ENCODE measurements around the gene IL25. TPM values are rescaled to one million over a fixed set of nuclear protein-coding genes. Genes with fewer than 3 reads are reported as not detected.

The IL25 gene
- total and polyA plus RNA-seq, 2 experiments from 2014 or later = 3.2 TPM; not detected in 1

DNA sequence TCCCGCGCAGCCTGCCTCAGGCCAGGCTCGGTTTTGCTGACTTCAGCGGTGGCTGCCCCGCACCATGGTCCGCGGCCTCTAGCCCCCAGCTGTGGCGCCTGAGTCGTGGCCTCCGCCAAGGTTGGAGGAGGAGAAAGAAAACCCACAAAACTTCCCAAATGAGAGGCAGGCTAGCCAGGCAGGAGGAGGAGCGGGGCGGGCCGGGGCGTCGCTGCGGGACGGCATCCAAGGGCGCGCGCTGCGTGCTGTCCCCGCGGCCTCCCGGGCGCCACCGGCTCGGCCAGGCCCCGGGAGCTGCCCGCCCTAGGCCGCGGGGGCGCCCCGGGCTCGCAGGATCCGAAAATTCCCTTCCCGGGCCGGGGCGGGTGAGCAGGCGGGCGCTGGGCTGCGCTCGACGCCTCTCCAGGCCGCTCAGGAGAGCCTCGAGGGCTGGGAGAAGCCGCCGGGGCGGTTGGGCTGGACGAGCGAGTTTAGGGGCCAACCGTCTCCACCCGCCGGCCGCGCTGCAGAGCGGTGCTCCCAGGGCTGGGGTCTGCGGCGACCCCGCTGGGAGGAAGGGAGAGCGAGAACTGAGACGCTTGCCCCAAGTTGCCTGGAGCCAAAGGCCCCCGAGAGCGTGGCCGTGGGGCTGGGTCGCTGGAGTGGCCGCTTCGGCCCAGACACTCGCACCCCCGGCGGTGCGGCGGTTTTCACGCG lies 7.4 kb upstream of the IL25 start, which contains the start of gene EFS:
Gene EFS, minus strand, starts transcription at position 137 of the 696 bp plus-strand sequence. CDS start 147 bp downstream, outside the sequence.
- Histone ChIP-seq H3K4me1 (ENCODE audit: low read depth) (peaks cover 27% of the 10 kb centered on the region), H3K4me3 (peak within 1 kb of the TSS; percentile 28), H3K9me3 (ENCODE audit: low read depth) (no peaks in the 10 kb centered on the region), H3K36me3 (no peaks in the 10 kb centered on the region), H3K27ac (peak within 1 kb of the TSS; percentile 83), H3K27me3 (no peaks in the 10 kb centered on the region)
- no peak for TF ChIP-seq CTCF (IDR thresholded peaks at IDR 0.05; ENCODE audit: low read depth, low read length)
- peak in 1 of 2 donors; percentile 54 for DNase-seq (ENCODE audit: low read depth in 1 of 2, low spot score in 1 of 2)

GRCh38 chr14:23365732-23366425 lies 6.7 kb upstream of the IL25 start:
- peak; percentile 84 to 85 for DNase-seq (ENCODE audit: low read depth in 1 of 2, low spot score in 1 of 2)

DNA sequence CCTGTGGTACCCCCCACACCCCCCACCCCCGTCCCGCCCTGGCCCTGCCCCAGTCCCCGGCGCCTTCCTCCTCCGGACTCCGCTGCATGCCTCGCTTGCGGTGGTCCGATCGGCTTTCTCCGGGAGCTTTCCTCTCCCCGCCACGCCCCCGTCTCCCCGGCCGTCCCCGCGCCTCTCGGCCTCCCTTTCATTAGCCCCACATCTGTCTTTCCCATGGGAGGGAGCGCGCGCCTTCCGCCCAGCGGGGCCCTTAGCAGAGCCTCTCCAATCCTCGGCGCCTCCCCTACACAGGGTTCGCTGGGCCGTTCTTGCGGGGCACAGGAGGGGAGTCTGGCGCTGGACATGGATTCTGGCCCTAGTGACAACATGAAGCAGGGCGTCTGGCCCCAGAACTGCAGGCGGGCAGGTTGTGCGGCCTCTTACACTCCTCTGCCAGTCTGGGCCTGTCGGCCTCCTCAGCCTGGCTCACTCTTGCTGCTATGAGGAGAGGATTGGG lies 6.1 kb upstream of the IL25 start:
- H3K4me1 ChIP-seq (ENCODE audit: low read depth) = peaks cover 27% of the 10 kb centered on the region
- H3K4me3 ChIP-seq = peak overlapping the region; percentile 28
- H3K9me3 ChIP-seq (ENCODE audit: low read depth) = no peaks in the 10 kb centered on the region
- no peaks in the 10 kb centered on the region for H3K27me3 ChIP-seq
- no peak for TF ChIP-seq CTCF (IDR thresholded peaks at IDR 0.05; ENCODE audit: low read depth, low read length)
- no peaks in the 10 kb centered on the region for H3K36me3 ChIP-seq
- H3K27ac ChIP-seq = peak overlapping the region; percentile 83
- peak; percentile 83 to 88 for DNase-seq (ENCODE audit: low read depth in 1 of 2, low spot score in 1 of 2)

More at GRCh38 chr14:23365732-23366425, 6.7 kb upstream of the IL25 start:
- no peaks in the 10 kb centered on the region for H3K27me3 ChIP-seq
- peaks cover 27% of the 10 kb centered on the region for H3K4me1 ChIP-seq (ENCODE audit: low read depth)
- TF ChIP-seq CTCF (IDR thresholded peaks at IDR 0.05; ENCODE audit: low read depth, low read length) = no peak
- H3K9me3 ChIP-seq (ENCODE audit: low read depth) = no peaks in the 10 kb centered on the region
- no peaks in the 10 kb centered on the region for H3K36me3 ChIP-seq
- peak overlapping the region; percentile 28 for H3K4me3 ChIP-seq
- H3K27ac ChIP-seq = peak overlapping the region; percentile 83

GRCh38 chr14:23370221-23370620 lies 2.4 kb upstream of the IL25 start:
- no peak for TF ChIP-seq CTCF (IDR thresholded peaks at IDR 0.05; ENCODE audit: low read depth, low read length)
- H3K36me3 ChIP-seq = no peaks in the 10 kb centered on the region
- H3K27me3 ChIP-seq = no peaks in the 10 kb centered on the region
- no peak for DNase-seq (ENCODE audit: low read depth in 1 of 2, low spot score in 1 of 2)
- H3K4me1 ChIP-seq (ENCODE audit: low read depth) = peaks cover 15% of the 10 kb centered on the region
- H3K4me3 ChIP-seq = no peak overlapping the region
- H3K9me3 ChIP-seq (ENCODE audit: low read depth) = no peaks in the 10 kb centered on the region
- no peak overlapping the region for H3K27ac ChIP-seq

- Histone ChIP-seq H3K4me1 (ENCODE audit: low read depth) (peaks cover 2% of the 10 kb centered on the region), H3K27ac (no peak overlapping the region), H3K4me3 (no peak overlapping the region), H3K9me3 (ENCODE audit: low read depth) (no peaks in the 10 kb centered on the region), H3K27me3 (no peaks in the 10 kb centered on the region), H3K36me3 (no peaks in the 10 kb centered on the region)
- TF ChIP-seq CTCF (IDR thresholded peaks at IDR 0.05; ENCODE audit: low read depth, low read length) = no peak
- DNase-seq (ENCODE audit: low read depth in 1 of 2, low spot score in 1 of 2) = no peak
Measured at GRCh38 chr14:23371865-23372264, 744 bp upstream of the IL25 start.
